ENCODE results near the gene UQCC2.
A peak's percentile ranks its signal among the peaks of the same experiment; 100 is the strongest.

Gene UQCC2

DNA sequence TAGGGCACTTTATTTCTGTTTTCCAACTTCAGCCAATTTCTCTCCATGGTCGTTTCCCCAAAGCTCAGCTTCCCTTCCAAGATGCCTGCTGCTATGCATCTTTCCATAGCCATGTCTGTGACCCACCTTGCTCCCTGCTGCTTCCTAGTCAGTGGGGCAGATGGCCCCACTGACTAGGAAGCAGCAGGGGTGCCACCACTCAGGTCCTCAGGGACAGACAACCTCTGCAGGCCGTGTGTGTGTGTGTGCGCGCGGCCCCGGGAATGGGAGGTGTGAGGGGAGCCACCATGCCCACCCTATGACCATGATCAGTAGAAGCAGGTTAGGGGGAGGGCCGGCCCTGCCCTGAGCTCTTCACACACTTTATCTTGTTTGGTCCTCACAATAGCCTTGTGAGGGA, 37.9 kb upstream of the UQCC2 start:
- H3K27ac ChIP-seq (ENCODE audit: low read length, poor library complexity, severe bottlenecking), result no peak overlapping the region
- H3K36me3 ChIP-seq (ENCODE audit: control insufficient read depth in 1 of 2, insufficient read depth in 2 of 2, low read depth in 1 of 2, low read length in 2 of 2), result no peaks in the 10 kb centered on the region
- H3K18ac ChIP-seq (ENCODE audit: low read depth in 1 of 2, low read length in 2 of 2), result no peak overlapping the region
- no peak overlapping the region for H3K4ac ChIP-seq (ENCODE audit: low read depth in 1 of 2, low read length in 2 of 2)
- no peak overlapping the region for H4K8ac ChIP-seq (ENCODE audit: low read length)
- no peak overlapping the region for H4K91ac ChIP-seq (ENCODE audit: low read length)
- H3K9ac ChIP-seq (ENCODE audit: low read length), result no peak overlapping the region
- no peaks in the 10 kb centered on the region for H3K79me1 ChIP-seq (replicated peaks; ENCODE audit: low read length, poor library complexity, severe bottlenecking)
- no peak for DNase-seq
- no peak overlapping the region for H3K4me3 ChIP-seq (ENCODE audit: insufficient read depth in 1 of 2, low read depth in 1 of 2, low read length in 2 of 2)
- H3K23ac ChIP-seq (ENCODE audit: low read length in 2 of 2), result no peak overlapping the region
- no peak overlapping the region for H3K4me2 ChIP-seq (ENCODE audit: low read length, poor library complexity, severe bottlenecking)
- H2BK120ac ChIP-seq (ENCODE audit: low read depth, low read length), result no peak overlapping the region
- H2BK15ac ChIP-seq (ENCODE audit: low read depth, poor library complexity, severe bottlenecking), result peak overlapping the region; percentile 19
- no peak overlapping the region for H2BK5ac ChIP-seq (ENCODE audit: low read depth, low read length, poor library complexity, severe bottlenecking)
- H3K9me3 ChIP-seq (ENCODE audit: control insufficient read depth, low read length), result no peaks in the 10 kb centered on the region
- no peak overlapping the region for H2AK5ac ChIP-seq (ENCODE audit: low read length, severe bottlenecking)
- peaks cover 53% of the 10 kb centered on the region for H3K4me1 ChIP-seq (ENCODE audit: control insufficient read depth, insufficient read depth, low read depth, low read length)
- peaks cover 0 to 70% of the 10 kb centered on the region in 2 experiments for H3K27me3 ChIP-seq (ENCODE audit: control insufficient read depth in 1 of 2, insufficient read depth in 1 of 2, low read length in 2 of 2)
- 89% methylated on average over 7 of the region's 7 CpGs for WGBS
- no peak overlapping the region for H3K14ac ChIP-seq (ENCODE audit: low read length in 2 of 2)
- H2BK12ac ChIP-seq (ENCODE audit: low read length in 2 of 2), result peak overlapping the region; percentile 11 to 20
- no peak overlapping the region for H2AFZ ChIP-seq (ENCODE audit: low read depth, low read length)

GRCh38 chr6:33748841-33749240, 37.3 kb upstream of the UQCC2 start:
- Histone ChIP-seq H3K36me3 (ENCODE audit: control insufficient read depth in 1 of 2, insufficient read depth in 2 of 2, low read depth in 1 of 2, low read length in 2 of 2) (no peaks in the 10 kb centered on the region), H3K27ac (ENCODE audit: low read length, poor library complexity, severe bottlenecking) (no peak overlapping the region), H4K8ac (ENCODE audit: low read length) (no peak overlapping the region), H3K4ac (ENCODE audit: low read depth in 1 of 2, low read length in 2 of 2) (no peak overlapping the region), H3K4me1 (ENCODE audit: control insufficient read depth, insufficient read depth, low read depth, low read length) (peaks cover 58% of the 10 kb centered on the region), H2BK5ac (ENCODE audit: low read depth, low read length, poor library complexity, severe bottlenecking) (peak overlapping the region; percentile 46), H2BK15ac (ENCODE audit: low read depth, poor library complexity, severe bottlenecking) (peak overlapping the region; percentile 6), H3K9me3 (ENCODE audit: control insufficient read depth, low read length) (no peaks in the 10 kb centered on the region), H2BK12ac (ENCODE audit: low read length in 2 of 2) (peak overlapping the region in 1 of 2 experiments; percentile 91), H3K9ac (ENCODE audit: low read length) (no peak overlapping the region), H3K23ac (ENCODE audit: low read length in 2 of 2) (no peak overlapping the region), H3K4me2 (ENCODE audit: low read length, poor library complexity, severe bottlenecking) (no peak overlapping the region), H3K18ac (ENCODE audit: low read depth in 1 of 2, low read length in 2 of 2) (no peak overlapping the region), H3K14ac (ENCODE audit: low read length in 2 of 2) (no peak overlapping the region), H2AFZ (ENCODE audit: low read depth, low read length) (no peak overlapping the region), H2BK120ac (ENCODE audit: low read depth, low read length) (no peak overlapping the region), H3K27me3 (ENCODE audit: control insufficient read depth in 1 of 2, insufficient read depth in 1 of 2, low read length in 2 of 2) (peaks cover 0 to 72% of the 10 kb centered on the region in 2 experiments), H2AK5ac (ENCODE audit: low read length, severe bottlenecking) (peak overlapping the region; percentile 83), H4K91ac (ENCODE audit: low read length) (peak overlapping the region; percentile 75), H3K79me1 (replicated peaks; ENCODE audit: low read length, poor library complexity, severe bottlenecking) (no peaks in the 10 kb centered on the region), H3K4me3 (ENCODE audit: insufficient read depth in 1 of 2, low read depth in 1 of 2, low read length in 2 of 2) (no peak overlapping the region)
- DNase-seq, result no peak
- 96% methylated on average over 4 of the region's 4 CpGs for WGBS

- WGBS, result 98% methylated on average over 5 of the region's 5 CpGs
Measured at GRCh38 chr6:33747823-33748222, 36.3 kb upstream of the UQCC2 start.

GRCh38 chr6:33746651-33747100, 35.2 kb upstream of the UQCC2 start, which contains the start of gene IP6K3:
TSS of gene IP6K3 (minus strand) at chr6:33746905. CDS start at chr6:33735476, 11,429 bp downstream.
- H3K9ac ChIP-seq (ENCODE audit: low read length), result no peak within 1 kb of the TSS
- H4K91ac ChIP-seq (ENCODE audit: low read length), result peak within 1 kb of the TSS; percentile 99
- H4K8ac ChIP-seq (ENCODE audit: low read length), result peak within 1 kb of the TSS; percentile 98
- H3K18ac ChIP-seq (ENCODE audit: low read depth in 1 of 2, low read length in 2 of 2), result peak within 1 kb of the TSS; percentile 81 to 99
- peaks cover 0 to 8% of the 10 kb centered on the region in 2 experiments for H3K36me3 ChIP-seq (ENCODE audit: control insufficient read depth in 1 of 2, insufficient read depth in 2 of 2, low read depth in 1 of 2, low read length in 2 of 2)
- 16% methylated on average over 9 of the region's 10 CpGs for WGBS
- H3K4ac ChIP-seq (ENCODE audit: low read depth in 1 of 2, low read length in 2 of 2), result peak within 1 kb of the TSS; percentile 80 to 89
- H3K23ac ChIP-seq (ENCODE audit: low read length in 2 of 2), result no peak within 1 kb of the TSS
- H3K14ac ChIP-seq (ENCODE audit: low read length in 2 of 2), result peak within 1 kb of the TSS in 1 of 2 experiments; percentile 97
- H2BK15ac ChIP-seq (ENCODE audit: low read depth, poor library complexity, severe bottlenecking), result peak within 1 kb of the TSS; percentile 96
- H2BK12ac ChIP-seq (ENCODE audit: low read length in 2 of 2), result peak within 1 kb of the TSS; percentile 91 to 95
- no peaks in the 10 kb centered on the region for H3K9me3 ChIP-seq (ENCODE audit: control insufficient read depth, low read length)
- peak; percentile 55 for DNase-seq
- H3K4me1 ChIP-seq (ENCODE audit: control insufficient read depth, insufficient read depth, low read depth, low read length), result peaks cover 54% of the 10 kb centered on the region
- peaks cover 8% of the 10 kb centered on the region for H3K79me1 ChIP-seq (replicated peaks; ENCODE audit: low read length, poor library complexity, severe bottlenecking)
- H3K4me3 ChIP-seq (ENCODE audit: insufficient read depth in 1 of 2, low read depth in 1 of 2, low read length in 2 of 2), result peak within 1 kb of the TSS in 1 of 2 experiments; percentile 40
- H3K27ac ChIP-seq (ENCODE audit: low read length, poor library complexity, severe bottlenecking), result peak within 1 kb of the TSS; percentile 97
- peak within 1 kb of the TSS; percentile 59 for H3K4me2 ChIP-seq (ENCODE audit: low read length, poor library complexity, severe bottlenecking)
- peak within 1 kb of the TSS; percentile 89 for H2BK5ac ChIP-seq (ENCODE audit: low read depth, low read length, poor library complexity, severe bottlenecking)
- H2AFZ ChIP-seq (ENCODE audit: low read depth, low read length), result peak within 1 kb of the TSS; percentile 72
- peak within 1 kb of the TSS; percentile 86 for H2BK120ac ChIP-seq (ENCODE audit: low read depth, low read length)
- peak within 1 kb of the TSS; percentile 91 for H2AK5ac ChIP-seq (ENCODE audit: low read length, severe bottlenecking)
- H3K27me3 ChIP-seq (ENCODE audit: control insufficient read depth in 1 of 2, insufficient read depth in 1 of 2, low read length in 2 of 2), result peaks cover 0 to 81% of the 10 kb centered on the region in 2 experiments

More at GRCh38 chr6:33747823-33748222, 36.3 kb upstream of the UQCC2 start:
- Histone ChIP-seq H3K18ac (ENCODE audit: low read depth in 1 of 2, low read length in 2 of 2) (peak overlapping the region; percentile 29 to 99), H3K4ac (ENCODE audit: low read depth in 1 of 2, low read length in 2 of 2) (peak overlapping the region in 1 of 2 experiments; percentile 80), H4K8ac (ENCODE audit: low read length) (no peak overlapping the region), H3K9ac (ENCODE audit: low read length) (no peak overlapping the region), H3K27me3 (ENCODE audit: control insufficient read depth in 1 of 2, insufficient read depth in 1 of 2, low read length in 2 of 2) (peaks cover 0 to 75% of the 10 kb centered on the region in 2 experiments), H4K91ac (ENCODE audit: low read length) (peak overlapping the region; percentile 55), H3K9me3 (ENCODE audit: control insufficient read depth, low read length) (no peaks in the 10 kb centered on the region), H3K23ac (ENCODE audit: low read length in 2 of 2) (no peak overlapping the region), H3K4me1 (ENCODE audit: control insufficient read depth, insufficient read depth, low read depth, low read length) (peaks cover 60% of the 10 kb centered on the region), H2AK5ac (ENCODE audit: low read length, severe bottlenecking) (peak overlapping the region; percentile 19), H3K79me1 (replicated peaks; ENCODE audit: low read length, poor library complexity, severe bottlenecking) (peaks cover 2% of the 10 kb centered on the region), H3K14ac (ENCODE audit: low read length in 2 of 2) (no peak overlapping the region), H2AFZ (ENCODE audit: low read depth, low read length) (no peak overlapping the region), H2BK15ac (ENCODE audit: low read depth, poor library complexity, severe bottlenecking) (no peak overlapping the region), H2BK120ac (ENCODE audit: low read depth, low read length) (no peak overlapping the region), H3K4me3 (ENCODE audit: insufficient read depth in 1 of 2, low read depth in 1 of 2, low read length in 2 of 2) (no peak overlapping the region), H3K27ac (ENCODE audit: low read length, poor library complexity, severe bottlenecking) (no peak overlapping the region), H2BK12ac (ENCODE audit: low read length in 2 of 2) (peak overlapping the region; percentile 6 to 95), H3K36me3 (ENCODE audit: control insufficient read depth in 1 of 2, insufficient read depth in 2 of 2, low read depth in 1 of 2, low read length in 2 of 2) (peaks cover 0 to 2% of the 10 kb centered on the region in 2 experiments), H2BK5ac (ENCODE audit: low read depth, low read length, poor library complexity, severe bottlenecking) (no peak overlapping the region), H3K4me2 (ENCODE audit: low read length, poor library complexity, severe bottlenecking) (no peak overlapping the region)
- no peak for DNase-seq

Data from mesenchymal stem cell (in vitro differentiated cells and primary cell).